OCI-LY7 (cell line): ENCODE measurements around the gene DDX28. TPM values are rescaled to one million over a fixed set of nuclear protein-coding genes. Genes with fewer than 3 reads are reported as not detected.

ENCODE experiments used
- BruUV-seq: library from RNA; stranded (reverse); fragments of 400-500 nt; replicated peaks from 2 replicates; lab custom pipeline; 2021; lab: Mats Ljungman, UMichigan
- CTCF ChIA-PET: fragments of 300-600 bp; sonication (Branson Sonifier 250); formaldehyde crosslinking; loops from one replicate; lab custom pipeline; 2022; ENCODE audit warnings: antibody characterized with exemption; ENCODE audit not compliant: unreplicated experiment; lab: Charles Lee
- POLR2A ChIA-PET: fragments of 300-600 bp; sonication (Branson Sonifier 250); formaldehyde crosslinking; loops from one replicate; lab custom pipeline; 2022; ENCODE audit warnings: antibody characterized with exemption; lab: Charles Lee
- DNase-seq: peaks from one replicate; pipeline ENCODE4 v3.0.0-alpha.2; 2015; ENCODE audit warnings: low spot score
- H2AFZ ChIP-seq: fragments of 200-600 bp; sonication (generic), shearing (Covaris generic); 2 replicates; pipeline ENCODE4 v1.6.1; 2014; ENCODE audit warnings: mild to moderate bottlenecking, antibody characterized with exemption, low read length, moderate library complexity
- H3K27ac ChIP-seq: fragments of 200-600 bp; sonication (generic); 2 replicates; pipeline ENCODE4 v1.5.1; 2014; ENCODE audit warnings: mixed run types, low read depth, mild to moderate bottlenecking, moderate library complexity, low read length, inconsistent platforms; ENCODE audit not compliant: poor library complexity, severe bottlenecking
- H3K36me3 ChIP-seq: fragments of 200-600 bp; sonication (generic); 2 replicates; pipeline ENCODE4 v1.6.1; 2014; ENCODE audit warnings: mild to moderate bottlenecking, antibody characterized with exemption, low read length, moderate library complexity, mixed read lengths; ENCODE audit not compliant: insufficient read depth
- H3K4me1 ChIP-seq: fragments of 200-600 bp; sonication (generic); 2 replicates; pipeline ENCODE4 v1.5.1; 2014; ENCODE audit warnings: mild to moderate bottlenecking, low read length; ENCODE audit not compliant: insufficient read depth, poor library complexity, severe bottlenecking
- H3K4me2 ChIP-seq: fragments of 200-600 bp; sonication (generic); 2 replicates; pipeline ENCODE4 v1.6.1; 2014; ENCODE audit warnings: mild to moderate bottlenecking, low read length
- H3K4me3 ChIP-seq: fragments of 200-600 bp; sonication (generic); 2 replicates; pipeline ENCODE4 v1.5.1; 2014; ENCODE audit warnings: mild to moderate bottlenecking, low read depth, low read length; ENCODE audit not compliant: poor library complexity, severe bottlenecking
- H3K79me2 ChIP-seq: fragments of 200-600 bp; sonication (generic); 2 replicates; pipeline ENCODE4 v1.6.1; 2016; ENCODE audit warnings: low read depth, mild to moderate bottlenecking, low read length, moderate library complexity, mixed read lengths; ENCODE audit not compliant: insufficient read depth
- H3K9me2 ChIP-seq: fragments of 200-600 bp; sonication (generic); 2 replicates; pipeline ENCODE4 v1.6.1; 2016; ENCODE audit warnings: mild to moderate bottlenecking, low read length, mixed read lengths; ENCODE audit not compliant: insufficient read depth
- H3K9me3 ChIP-seq: fragments of 200-600 bp; sonication (generic); 2 replicates; pipeline ENCODE4 v1.6.1; 2014; ENCODE audit warnings: mild to moderate bottlenecking, mixed run types, low read length, mixed read lengths
- H4K20me1 ChIP-seq: fragments of 200-600 bp; sonication (generic); 2 replicates; pipeline ENCODE4 v1.6.1; 2014; ENCODE audit warnings: mild to moderate bottlenecking, antibody characterized with exemption, low read length, moderate library complexity, mixed read lengths; ENCODE audit not compliant: insufficient read depth
- EZH2phosphoT487 ChIP-seq: fragments of 200-600 bp; sonication (generic); IDR thresholded peaks from 2 replicates; pipeline ENCODE4 v1.6.1; 2018; ENCODE audit warnings: low read depth, borderline replicate concordance, mild to moderate bottlenecking, mixed run types, antibody characterized with exemption, low read length, moderate library complexity, mixed read lengths
- intact Hi-C: fragments of 100-400 bp; cut with micrococcal nuclease; formaldehyde crosslinking; loops from one replicate; pipeline ENCODE4 v1.10.0; 2022; ENCODE audit not compliant: unreplicated experiment
- total RNA-seq, 2 experiments: library from RNA; depleted of rRNA in 1 of 2; stranded (reverse); fragments of >200 nt in 1 of 2; shearing (Covaris generic) in 1 of 2; gene quantifications; 2 replicates each; pipeline ENCODE4 v1.2.3, GENCODE V29; 2014 to 2022
- TF ChIP-seq, protein P1 (sequence below): fragments of 200-600 bp; sonication (generic); conservative IDR thresholded peaks from 2 replicates; pipeline ENCODE4 v1.5.1; 2014; ENCODE audit warnings: mild to moderate bottlenecking, antibody characterized with exemption, low read length, moderate library complexity, mixed read lengths

Gene DDX28
- total RNA-seq, 2 experiments from 2014 or later: 18.1 to 31.4 TPM

- DNase-seq: no peak
- no peak for TF ChIP-seq EZH2phosphoT487
- TF ChIP-seq, protein P1, sequence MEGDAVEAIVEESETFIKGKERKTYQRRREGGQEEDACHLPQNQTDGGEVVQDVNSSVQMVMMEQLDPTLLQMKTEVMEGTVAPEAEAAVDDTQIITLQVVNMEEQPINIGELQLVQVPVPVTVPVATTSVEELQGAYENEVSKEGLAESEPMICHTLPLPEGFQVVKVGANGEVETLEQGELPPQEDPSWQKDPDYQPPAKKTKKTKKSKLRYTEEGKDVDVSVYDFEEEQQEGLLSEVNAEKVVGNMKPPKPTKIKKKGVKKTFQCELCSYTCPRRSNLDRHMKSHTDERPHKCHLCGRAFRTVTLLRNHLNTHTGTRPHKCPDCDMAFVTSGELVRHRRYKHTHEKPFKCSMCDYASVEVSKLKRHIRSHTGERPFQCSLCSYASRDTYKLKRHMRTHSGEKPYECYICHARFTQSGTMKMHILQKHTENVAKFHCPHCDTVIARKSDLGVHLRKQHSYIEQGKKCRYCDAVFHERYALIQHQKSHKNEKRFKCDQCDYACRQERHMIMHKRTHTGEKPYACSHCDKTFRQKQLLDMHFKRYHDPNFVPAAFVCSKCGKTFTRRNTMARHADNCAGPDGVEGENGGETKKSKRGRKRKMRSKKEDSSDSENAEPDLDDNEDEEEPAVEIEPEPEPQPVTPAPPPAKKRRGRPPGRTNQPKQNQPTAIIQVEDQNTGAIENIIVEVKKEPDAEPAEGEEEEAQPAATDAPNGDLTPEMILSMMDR: no peak
- no peak overlapping the region for H3K27ac ChIP-seq
- no peak overlapping the region for H2AFZ ChIP-seq
- H4K20me1 ChIP-seq: no peaks in the 10 kb centered on the region
- no peak overlapping the region for H3K4me2 ChIP-seq
- intact Hi-C loops: no loop called here
- ChIA-PET POLR2A (interaction anchor here (1.2 kb wide), 1 partner anchor 41 kb away, joined by 4 read pairs; the partner anchor contains the start of genes DDX28 and DUS2), CTCF (interaction anchor here (1.0 kb wide), 1 partner anchor 12 kb away, joined by 5 read pairs; no protein-coding TSS in a partner anchor)
- H3K4me3 ChIP-seq: no peak overlapping the region
- no peaks in the 10 kb centered on the region for H3K9me3 ChIP-seq
- no peaks in the 10 kb centered on the region for H3K36me3 ChIP-seq
- H3K79me2 ChIP-seq: no peaks in the 10 kb centered on the region
- H3K9me2 ChIP-seq: no peaks in the 10 kb centered on the region
- no TSS peak for BruUV-seq
- H3K4me1 ChIP-seq: peaks cover 27% of the 10 kb centered on the region
Observed at GRCh38 chr16:67982011-67982696, 40.9 kb downstream of the DDX28 start.

- intact Hi-C loops: no loop called here
- H3K9me2 ChIP-seq: no peaks in the 10 kb centered on the region
- no peak within 1 kb of the TSS for H3K4me2 ChIP-seq
- no peak within 1 kb of the TSS for H2AFZ ChIP-seq
- H3K27ac ChIP-seq: no peak within 1 kb of the TSS
- ChIA-PET CTCF (no interaction called here), POLR2A (no interaction called here)
- no peak within 1 kb of the TSS for H3K4me3 ChIP-seq
- no TSS peak for BruUV-seq
- H3K79me2 ChIP-seq: no peaks in the 10 kb centered on the region
- no peak for DNase-seq
- no peaks in the 10 kb centered on the region for H3K36me3 ChIP-seq
- H4K20me1 ChIP-seq: no peaks in the 10 kb centered on the region
- TF ChIP-seq, protein P1: no peak
- TF ChIP-seq EZH2phosphoT487: no peak
- peaks cover 31% of the 10 kb centered on the region for H3K4me1 ChIP-seq
- H3K9me3 ChIP-seq: no peaks in the 10 kb centered on the region
Observed at GRCh38 chr16:67979955-67980678, 42.9 kb downstream of the DDX28 start, which contains the start of gene DPEP3. TSS of gene DPEP3 (minus strand) at chr16:67980499. CDS start at chr16:67980380, 119 bp downstream.
